Fibroblast of mammary gland (primary cell): Measurements from ENCODE around the gene OPRL1.
"Not testable (repeated sequence)": the region's sequence is repeated elsewhere in the genome, so short reads cannot be mapped to it uniquely, and the experiment has no call there.

Experiments used
- DNase-seq: peaks from one replicate; pipeline ENCODE4 v3.0.0-alpha.2; 2010; ENCODE audit warnings: low read depth
- H3K4me3 ChIP-seq: 2 replicates; pipeline ENCODE4 v1.5.1; 2011; ENCODE audit warnings: low read depth, mild to moderate bottlenecking, low read length, moderate library complexity; ENCODE audit not compliant: control insufficient read depth
- CTCF ChIP-seq: conservative IDR thresholded peaks from 2 replicates; pipeline ENCODE4 v1.5.1; 2011; ENCODE audit warnings: low read depth, low read length, inconsistent platforms; ENCODE audit not compliant: control insufficient read depth, insufficient read depth

Gene OPRL1

GRCh38 chr20:64133951-64134407 lies 54.1 kb downstream of the OPRL1 start:
- peak; percentile 21 for TF ChIP-seq CTCF
- H3K4me3 ChIP-seq = no peak overlapping the region
- DNase-seq = no peak

GRCh38 chr20:64134744-64135143 lies 54.9 kb downstream of the OPRL1 start:
- not testable (repeated sequence) for DNase-seq, H3K4me3 ChIP-seq

GRCh38 chr20:64136004-64136710 lies 56.3 kb downstream of the OPRL1 start:
- H3K4me3 ChIP-seq = no peak overlapping the region
- no peak for DNase-seq
- TF ChIP-seq CTCF = no peak

- H3K4me3 ChIP-seq = no peak overlapping the region
- no peak for TF ChIP-seq CTCF
- DNase-seq = no peak
Measured at GRCh38 chr20:64137598-64138031, 57.7 kb downstream of the OPRL1 start.

- no peak for TF ChIP-seq CTCF
- H3K4me3 ChIP-seq = no peak overlapping the region
- no peak for DNase-seq
Measured at GRCh38 chr20:64138276-64138815, 58.5 kb downstream of the OPRL1 start.

GRCh38 chr20:64139199-64140060 lies 59.5 kb downstream of the OPRL1 start:
- DNase-seq = no peak
- H3K4me3 ChIP-seq = no peak overlapping the region
- TF ChIP-seq CTCF = no peak
